PC-3 (cell line): ENCODE data around the gene ISM1. TPM values are rescaled to one million over a fixed set of nuclear protein-coding genes. Genes with fewer than 3 reads are reported as not detected.
"Not testable (repeated sequence)": the region's sequence is repeated elsewhere in the genome, so short reads cannot be mapped to it uniquely, and the experiment has no call there.

Experiments used
- ATAC-seq: fragments of 200-7000 bp; cut with Tn5 transposase; 2 replicates; pipeline ENCODE4 v1.9.1; 2020; ENCODE audit warnings: mild to moderate bottlenecking, moderate library complexity
- BruUV-seq: library from RNA; stranded (reverse); fragments of 400-500 nt; replicated peaks from 2 replicates; lab custom pipeline; 2021; lab: Mats Ljungman, UMichigan
- CTCF ChIA-PET: fragments of 300-600 bp; sonication (Branson Sonifier 250); formaldehyde crosslinking; loops from one replicate; lab custom pipeline; 2022; ENCODE audit warnings: antibody characterized with exemption; lab: Charles Lee
- POLR2A ChIA-PET: fragments of 300-600 bp; sonication (Branson Sonifier 250); formaldehyde crosslinking; loops from one replicate; lab custom pipeline; 2022; ENCODE audit warnings: antibody characterized with exemption; ENCODE audit not compliant: unreplicated experiment; lab: Charles Lee
- DNase-seq: peaks from one replicate; pipeline ENCODE4 v3.0.0-alpha.2; 2015
- H2AFZ ChIP-seq: fragments of 300-600 bp; sonication (generic); 2 replicates; pipeline ENCODE4 v1.6.0; 2016; ENCODE audit warnings: antibody characterized with exemption, low read length
- H3F3A ChIP-seq: fragments of 300-600 bp; sonication (generic); one replicate; pipeline ENCODE4 v1.6.0; 2017; ENCODE audit warnings: antibody characterized with exemption, low read length, control low read depth, mild to moderate bottlenecking; ENCODE audit not compliant: unreplicated experiment
- H3K27ac ChIP-seq: fragments of 300-600 bp; sonication (generic); 2 replicates; pipeline ENCODE4 v1.5.1; 2016; ENCODE audit warnings: mild to moderate bottlenecking, low read length
- H3K27me3 ChIP-seq: fragments of 300-600 bp; sonication (generic); 2 replicates; pipeline ENCODE4 v1.6.1; 2016; ENCODE audit warnings: low read length, mixed read lengths
- H3K36me3 ChIP-seq: fragments of 300-600 bp; sonication (generic); 2 replicates; pipeline ENCODE4 v1.6.1; 2016; ENCODE audit warnings: low read depth, mixed run types, low read length, mixed read lengths
- H3K4me1 ChIP-seq: fragments of 300-600 bp; sonication (generic); 2 replicates; pipeline ENCODE4 v1.5.1; 2016; ENCODE audit warnings: low read length; ENCODE audit not compliant: insufficient read depth
- H3K4me2 ChIP-seq: fragments of 300-600 bp; sonication (generic); 2 replicates; pipeline ENCODE4 v1.6.0; 2016; ENCODE audit warnings: low read length
- H3K4me3 ChIP-seq: fragments of 300-600 bp; sonication (generic); 2 replicates; pipeline ENCODE4 v1.5.1; 2016; ENCODE audit warnings: mild to moderate bottlenecking, low read length, mixed read lengths
- H3K79me2 ChIP-seq: fragments of 300-600 bp; sonication (generic); 2 replicates; pipeline ENCODE4 v1.6.1; 2017; ENCODE audit warnings: low read length, mixed read lengths
- H3K9ac ChIP-seq: fragments of 300-600 bp; sonication (generic); 2 replicates; pipeline ENCODE4 v1.6.0; 2016; ENCODE audit warnings: mild to moderate bottlenecking, low read length
- H3K9me2 ChIP-seq: fragments of 300-600 bp; sonication (generic); replicated peaks from 2 replicates; pipeline ENCODE4 v1.6.1; 2016; ENCODE audit warnings: mixed run types, low read length, mixed read lengths
- H3K9me3 ChIP-seq: fragments of 300-600 bp; sonication (generic); 2 replicates; pipeline ENCODE4 v1.6.1; 2016; ENCODE audit warnings: low read length, mixed read lengths
- H4K20me1 ChIP-seq: fragments of 300-600 bp; sonication (generic); 2 replicates; pipeline ENCODE4 v1.6.1; 2016; ENCODE audit warnings: low read length, mixed read lengths
- CTCF ChIP-seq: fragments of 300-600 bp; sonication (generic); conservative IDR thresholded peaks from 2 replicates; pipeline ENCODE4 v1.5.1; 2017; ENCODE audit warnings: antibody characterized with exemption, low read depth, mild to moderate bottlenecking, low read length
- EZH2 ChIP-seq: fragments of 300-600 bp; sonication (generic); IDR thresholded peaks from one replicate; pipeline ENCODE4 v1.6.1; 2017; ENCODE audit warnings: antibody characterized with exemption, mild to moderate bottlenecking, low read length; ENCODE audit not compliant: unreplicated experiment
- EZH2phosphoT487 ChIP-seq: fragments of 300-600 bp; sonication (generic); IDR thresholded peaks from 2 replicates; pipeline ENCODE4 v1.6.1; 2018; ENCODE audit warnings: mild to moderate bottlenecking, antibody characterized with exemption, low read length, borderline replicate concordance
- intact Hi-C: fragments of 100-400 bp; cut with micrococcal nuclease; formaldehyde crosslinking; loops from 2 replicates; pipeline ENCODE4 v1.9.0; 2023
- total RNA-seq: library from RNA; depleted of rRNA; stranded (reverse); fragments of >200 nt; gene quantifications from 2 replicates; pipeline ENCODE4 v1.2.3, GENCODE V29; 2014

ISM1 gene
- total RNA-seq, 1 experiment from 2014 or later: not detected

GRCh38 chr20:13234961-13235360 lies 13.9 kb downstream of the ISM1 start:
- BruUV-seq: no TSS peak
- H3K4me1 ChIP-seq: no peaks in the 10 kb centered on the region
- H3K4me2 ChIP-seq: no peak overlapping the region
- no peak overlapping the region for H3K9ac ChIP-seq
- no peak for DNase-seq
- H4K20me1 ChIP-seq: no peaks in the 10 kb centered on the region
- peaks cover 8% of the 10 kb centered on the region for H3K27me3 ChIP-seq
- H3K27ac ChIP-seq: no peak overlapping the region
- POLR2A ChIA-PET: no interaction called here
- intact Hi-C loops: no loop called here
- ATAC-seq: no peak
- no peaks in the 10 kb centered on the region for H3K36me3 ChIP-seq
- no peaks in the 10 kb centered on the region for H3K9me3 ChIP-seq
- TF ChIP-seq EZH2: no peak
- TF ChIP-seq CTCF: no peak
- no peak for TF ChIP-seq EZH2phosphoT487
- CTCF ChIA-PET: no interaction called here
- H3K79me2 ChIP-seq: no peaks in the 10 kb centered on the region
- no peak overlapping the region for H3K4me3 ChIP-seq
- H3K9me2 ChIP-seq: no peaks in the 10 kb centered on the region
- no peak overlapping the region for H2AFZ ChIP-seq
- H3F3A ChIP-seq: no peaks in the 10 kb centered on the region

GRCh38 chr20:13236360-13236759 lies 15.3 kb downstream of the ISM1 start:
- H3K4me1 ChIP-seq, H3K79me2 ChIP-seq, H3F3A ChIP-seq, ATAC-seq, H3K4me3 ChIP-seq, H3K9ac ChIP-seq, POLR2A ChIA-PET, BruUV-seq, H3K27me3 ChIP-seq, intact Hi-C loops, CTCF ChIA-PET, H3K9me3 ChIP-seq, H3K9me2 ChIP-seq, H3K36me3 ChIP-seq, H4K20me1 ChIP-seq, H3K4me2 ChIP-seq, H2AFZ ChIP-seq, H3K27ac ChIP-seq, DNase-seq: not testable (repeated sequence)

- no TSS peak for BruUV-seq
- no peak for TF ChIP-seq EZH2
- TF ChIP-seq EZH2phosphoT487: no peak
- no peak for ATAC-seq
- Histone ChIP-seq H3F3A (no peaks in the 10 kb centered on the region), H3K9me2 (no peaks in the 10 kb centered on the region), H3K4me3 (no peak overlapping the region), H3K9me3 (no peaks in the 10 kb centered on the region), H3K27me3 (peaks cover 8% of the 10 kb centered on the region), H3K79me2 (no peaks in the 10 kb centered on the region), H3K9ac (no peak overlapping the region), H4K20me1 (no peaks in the 10 kb centered on the region), H3K36me3 (no peaks in the 10 kb centered on the region), H3K4me2 (no peak overlapping the region), H2AFZ (no peak overlapping the region), H3K27ac (no peak overlapping the region), H3K4me1 (no peaks in the 10 kb centered on the region)
- POLR2A ChIA-PET: no interaction called here
- CTCF ChIA-PET: no interaction called here
- no peak for DNase-seq
- intact Hi-C loops: no loop called here
Measured at GRCh38 chr20:13236990-13237720, 16.1 kb downstream of the ISM1 start.
